Measurements from ENCODE around the gene SLC36A4.

The SLC36A4 gene

GRCh38 chr11:93216511-93217101 lies 18.8 kb upstream of the SLC36A4 start:
- DNase-seq (ENCODE audit: low read depth), result no peak
- TF ChIP-seq MYC (IDR thresholded peaks at IDR 0.05; ENCODE audit: low read depth, low read length) (no peak), CTCF (IDR thresholded peaks at IDR 0.05; ENCODE audit: low read depth, low read length) (no peak), MAX (IDR thresholded peaks at IDR 0.05; ENCODE audit: low read depth, low read length) (no peak), POLR2A (IDR thresholded peaks at IDR 0.05; ENCODE audit: extremely low read depth, insufficient read length) (no peak)
- H3K4me3 ChIP-seq (ENCODE audit: low read depth, low read length), result no peak overlapping the region

- H3K4me3 ChIP-seq (ENCODE audit: low read depth, low read length), result no peak overlapping the region
- TF ChIP-seq MYC (IDR thresholded peaks at IDR 0.05; ENCODE audit: low read depth, low read length), result no peak
- TF ChIP-seq MAX (IDR thresholded peaks at IDR 0.05; ENCODE audit: low read depth, low read length), result no peak
- TF ChIP-seq POLR2A (IDR thresholded peaks at IDR 0.05; ENCODE audit: extremely low read depth, insufficient read length), result no peak
- TF ChIP-seq CTCF (IDR thresholded peaks at IDR 0.05; ENCODE audit: low read depth, low read length), result no peak
- no peak for DNase-seq (ENCODE audit: low read depth)
These were observed 15.8 kb upstream of the SLC36A4 start for GRCh38 chr11:93213622-93214021.

- H3K4me3 ChIP-seq (ENCODE audit: low read depth, low read length), result no peak overlapping the region
- TF ChIP-seq POLR2A (IDR thresholded peaks at IDR 0.05; ENCODE audit: extremely low read depth, insufficient read length), result no peak
- no peak for TF ChIP-seq CTCF (IDR thresholded peaks at IDR 0.05; ENCODE audit: low read depth, low read length)
- no peak for TF ChIP-seq MYC (IDR thresholded peaks at IDR 0.05; ENCODE audit: low read depth, low read length)
- no peak for TF ChIP-seq MAX (IDR thresholded peaks at IDR 0.05; ENCODE audit: low read depth, low read length)
- no peak for DNase-seq (ENCODE audit: low read depth)
These were observed 14.3 kb upstream of the SLC36A4 start for GRCh38 chr11:93212094-93212493.

- DNase-seq (ENCODE audit: low read depth), result no peak
- H3K4me3 ChIP-seq (ENCODE audit: low read depth, low read length), result no peak overlapping the region
- TF ChIP-seq POLR2A (IDR thresholded peaks at IDR 0.05; ENCODE audit: extremely low read depth, insufficient read length) (no peak), CTCF (IDR thresholded peaks at IDR 0.05; ENCODE audit: low read depth, low read length) (no peak), MAX (IDR thresholded peaks at IDR 0.05; ENCODE audit: low read depth, low read length) (no peak), MYC (IDR thresholded peaks at IDR 0.05; ENCODE audit: low read depth, low read length) (no peak)
These were observed 11.7 kb upstream of the SLC36A4 start for GRCh38 chr11:93209466-93209865.

- H3K4me3 ChIP-seq (ENCODE audit: low read depth, low read length), result no peak overlapping the region
These were observed 11.0 kb upstream of the SLC36A4 start for GRCh38 chr11:93208663-93209270.

More at GRCh38 chr11:93208663-93209270, 11.0 kb upstream of the SLC36A4 start:
- no peak for DNase-seq (ENCODE audit: low read depth)
- TF ChIP-seq MAX (IDR thresholded peaks at IDR 0.05; ENCODE audit: low read depth, low read length) (no peak), CTCF (IDR thresholded peaks at IDR 0.05; ENCODE audit: low read depth, low read length) (no peak)

Measured in NB4 (cell line).